BE2C (cell line): ENCODE data around the gene MYO15B.
A peak's percentile ranks its signal among the peaks of the same experiment; 100 is the strongest.

Experiments used
- DNase-seq: peaks from one replicate; pipeline ENCODE4 v3.0.0-alpha.2; 2020
- H3K27me3 ChIP-seq: fragments of 250-450 bp; sonication (Bioruptor Pico); 2 replicates; pipeline ENCODE4 v1.5.1; 2020; ENCODE audit warnings: mild to moderate bottlenecking
- H3K36me3 ChIP-seq: fragments of 250-450 bp; sonication (Bioruptor Pico); 2 replicates; pipeline ENCODE4 v1.5.1; 2020; ENCODE audit warnings: mild to moderate bottlenecking
- H3K4me1 ChIP-seq: fragments of 250-450 bp; sonication (Bioruptor Pico); 2 replicates; pipeline ENCODE4 v1.5.1; 2020
- H3K4me3 ChIP-seq: 2 replicates; pipeline ENCODE4 v1.5.1; 2011; ENCODE audit warnings: low read depth, low read length
- H3K9me3 ChIP-seq: fragments of 250-450 bp; sonication (Bioruptor Pico); 2 replicates; pipeline ENCODE4 v1.5.1; 2020
- CTCF ChIP-seq: IDR thresholded peaks from 2 replicates; pipeline ENCODE4 v1.5.1; 2012; ENCODE audit warnings: mild to moderate bottlenecking, low read depth, low read length

The MYO15B gene

GRCh38 chr17:75595284-75595919 is 7.8 kb downstream of the MYO15B start:
- no peak for TF ChIP-seq CTCF
- no peak for DNase-seq
- Histone ChIP-seq H3K4me1 (no peaks in the 10 kb centered on the region), H3K9me3 (no peaks in the 10 kb centered on the region), H3K4me3 (no peak overlapping the region), H3K36me3 (no peaks in the 10 kb centered on the region), H3K27me3 (no peaks in the 10 kb centered on the region)

- TF ChIP-seq CTCF = no peak
- Histone ChIP-seq H3K27me3 (no peaks in the 10 kb centered on the region), H3K4me3 (no peak overlapping the region), H3K4me1 (no peaks in the 10 kb centered on the region), H3K9me3 (no peaks in the 10 kb centered on the region), H3K36me3 (no peaks in the 10 kb centered on the region)
- no peak for DNase-seq
Measured at GRCh38 chr17:75595920-75596313, 8.3 kb downstream of the MYO15B start.

GRCh38 chr17:75596320-75597087 is 8.9 kb downstream of the MYO15B start:
- H3K27me3 ChIP-seq = no peaks in the 10 kb centered on the region
- no peak overlapping the region for H3K4me3 ChIP-seq
- no peaks in the 10 kb centered on the region for H3K4me1 ChIP-seq
- no peak for DNase-seq
- H3K9me3 ChIP-seq = no peaks in the 10 kb centered on the region
- no peak for TF ChIP-seq CTCF
- H3K36me3 ChIP-seq = no peaks in the 10 kb centered on the region

- H3K4me1 ChIP-seq = no peaks in the 10 kb centered on the region
- no peaks in the 10 kb centered on the region for H3K27me3 ChIP-seq
- H3K36me3 ChIP-seq = no peaks in the 10 kb centered on the region
- DNase-seq = peak; percentile 73
- H3K4me3 ChIP-seq = no peak overlapping the region
- H3K9me3 ChIP-seq = no peaks in the 10 kb centered on the region
- TF ChIP-seq CTCF = peak; percentile 85
Measured at GRCh38 chr17:75601057-75601987, 13.7 kb downstream of the MYO15B start.

- no peaks in the 10 kb centered on the region for H3K36me3 ChIP-seq
- H3K9me3 ChIP-seq = no peaks in the 10 kb centered on the region
- no peak for TF ChIP-seq CTCF
- no peaks in the 10 kb centered on the region for H3K4me1 ChIP-seq
- DNase-seq = no peak
- H3K4me3 ChIP-seq = no peak overlapping the region
- H3K27me3 ChIP-seq = no peaks in the 10 kb centered on the region
Measured at GRCh38 chr17:75602644-75603043, 15.0 kb downstream of the MYO15B start.
